ENCODE data around the gene FMNL1.

FMNL1 gene

GRCh38 chr17:45256114-45256966 lies 34.7 kb downstream of the FMNL1 start:
- no peak for DNase-seq (ENCODE audit: low spot score)

GRCh38 chr17:45257115-45257514 lies 35.4 kb downstream of the FMNL1 start:
- DNase-seq (ENCODE audit: low spot score), result no peak

DNA sequence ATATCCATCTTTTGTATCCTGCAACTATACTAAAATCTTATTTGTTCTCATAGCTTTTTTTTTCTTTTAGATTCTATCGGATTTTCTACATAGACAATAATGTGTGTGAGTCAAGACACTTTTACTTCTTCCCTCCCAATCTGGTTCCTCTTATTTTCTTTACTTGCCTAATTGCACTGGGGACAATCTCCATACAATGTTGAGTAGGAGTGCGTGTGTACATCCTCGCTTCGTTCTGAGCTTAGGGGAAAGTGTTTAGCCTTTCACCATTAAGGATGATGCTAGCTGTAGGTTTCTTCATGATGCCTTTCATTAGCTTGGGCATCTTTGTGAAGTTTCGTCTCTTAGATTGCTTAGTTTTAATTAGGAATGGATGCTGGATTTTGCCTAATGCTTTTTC lies 37.3 kb downstream of the FMNL1 start:
- no peak for DNase-seq (ENCODE audit: low spot score)

- no peak for DNase-seq (ENCODE audit: low spot score)
Measured at GRCh38 chr17:45260204-45260783, 38.6 kb downstream of the FMNL1 start.

- peak; percentile 56 for DNase-seq (ENCODE audit: low spot score)
Measured at GRCh38 chr17:45261577-45262515, 40.2 kb downstream of the FMNL1 start, which contains the start of gene SPATA32. Gene SPATA32 (minus strand): TSS chr17:45262094. CDS start chr17:45262016, 78 bp downstream.

GRCh38 chr17:45262516-45263476 lies 41.1 kb downstream of the FMNL1 start:
- DNase-seq (ENCODE audit: low spot score), result no peak

GRCh38 chr17:45263477-45263860 lies 41.8 kb downstream of the FMNL1 start:
- no peak for DNase-seq (ENCODE audit: low spot score)

DNA sequence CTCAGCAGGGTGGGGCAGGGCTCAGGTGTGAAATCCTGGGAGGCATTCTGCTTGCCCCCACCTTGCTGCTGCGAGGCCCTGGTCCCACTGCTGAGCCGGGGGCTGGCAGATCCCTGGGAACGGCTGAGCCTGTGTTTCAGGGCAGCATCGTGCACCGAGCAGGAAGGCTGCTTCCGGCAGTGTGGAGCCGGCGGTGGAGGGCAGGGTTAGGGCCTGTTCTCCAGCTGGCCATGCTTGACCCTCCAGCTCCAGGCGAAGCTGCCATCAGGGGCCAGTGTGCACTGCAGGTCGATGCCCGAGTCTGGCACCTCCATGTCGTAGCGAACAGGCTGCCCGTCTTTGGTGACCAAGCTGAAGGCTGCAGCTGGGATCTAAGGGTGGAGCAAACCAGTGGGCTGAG lies 42.7 kb downstream of the FMNL1 start:
- DNase-seq (ENCODE audit: low spot score), result no peak

DNA sequence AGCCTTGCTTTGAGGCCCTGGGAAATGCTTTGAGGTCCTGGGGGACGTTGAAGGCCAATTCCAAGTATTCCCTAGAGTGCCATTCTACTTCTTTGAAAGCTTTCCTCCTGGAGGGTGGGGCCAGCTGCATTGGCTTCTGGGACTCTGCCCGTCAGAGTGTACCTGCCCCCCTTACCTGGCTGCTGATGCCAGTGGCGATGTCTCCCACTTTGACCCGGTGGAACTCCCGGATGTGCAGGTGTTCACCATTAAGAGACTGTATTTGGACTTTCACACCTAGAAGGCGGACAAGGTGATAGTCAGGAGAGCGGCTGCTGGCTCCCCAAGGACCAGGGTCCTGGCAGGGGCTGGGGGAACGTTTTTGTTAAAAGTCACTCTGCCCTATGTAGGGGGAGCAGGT lies 43.3 kb downstream of the FMNL1 start:
- DNase-seq (ENCODE audit: low spot score), result no peak

- no peak for DNase-seq (ENCODE audit: low spot score)
Measured at GRCh38 chr17:45265821-45266220, 44.1 kb downstream of the FMNL1 start.

GRCh38 chr17:45266372-45266926 lies 44.8 kb downstream of the FMNL1 start:
- no peak for DNase-seq (ENCODE audit: low spot score)

GRCh38 chr17:45267436-45268055 lies 45.9 kb downstream of the FMNL1 start:
- DNase-seq (ENCODE audit: low spot score), result no peak

DNA sequence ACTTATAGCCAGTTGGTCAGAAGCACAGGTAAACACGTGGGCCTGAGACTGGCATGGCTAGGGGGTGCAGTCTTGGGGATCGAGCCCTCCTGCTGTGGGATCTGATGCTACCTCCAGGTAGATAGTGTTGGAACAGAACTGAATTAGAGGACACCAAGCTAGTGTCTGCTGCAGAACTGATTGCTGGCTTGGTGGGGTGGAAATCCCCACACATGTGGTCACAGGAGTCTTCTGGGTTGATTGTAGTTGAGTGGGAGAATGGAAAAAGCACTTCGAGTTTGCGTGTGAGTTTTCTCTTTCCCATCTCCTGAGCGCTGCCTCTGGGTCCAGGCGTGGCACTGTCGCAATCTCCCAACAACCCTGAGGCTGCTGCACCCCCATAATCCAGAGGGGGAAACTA lies 48.2 kb downstream of the FMNL1 start:
- no peak for DNase-seq (ENCODE audit: low spot score)

- peak; percentile 38 for DNase-seq (ENCODE audit: low spot score)
Measured at GRCh38 chr17:45270828-45271418, 49.2 kb downstream of the FMNL1 start.

DNA sequence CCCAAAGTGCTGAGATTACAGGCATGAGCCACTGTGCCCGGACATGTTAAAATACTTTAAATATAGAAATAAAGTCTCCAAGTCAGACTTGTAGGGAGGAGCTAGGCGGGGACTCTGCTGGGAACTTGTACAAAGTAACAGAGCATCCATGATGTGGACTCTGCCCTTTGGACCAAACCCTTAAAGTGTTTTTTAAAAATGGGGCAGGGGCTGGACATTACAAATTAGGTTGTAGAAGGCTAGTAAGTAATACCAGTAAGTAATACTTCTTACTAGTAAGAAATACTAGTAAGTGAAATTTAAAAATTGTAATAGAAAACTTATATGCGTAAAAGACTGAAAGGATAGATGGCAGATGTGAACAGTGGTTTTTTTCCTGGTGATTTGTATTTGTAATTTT lies 49.9 kb downstream of the FMNL1 start:
- no peak for DNase-seq (ENCODE audit: low spot score)

DNA sequence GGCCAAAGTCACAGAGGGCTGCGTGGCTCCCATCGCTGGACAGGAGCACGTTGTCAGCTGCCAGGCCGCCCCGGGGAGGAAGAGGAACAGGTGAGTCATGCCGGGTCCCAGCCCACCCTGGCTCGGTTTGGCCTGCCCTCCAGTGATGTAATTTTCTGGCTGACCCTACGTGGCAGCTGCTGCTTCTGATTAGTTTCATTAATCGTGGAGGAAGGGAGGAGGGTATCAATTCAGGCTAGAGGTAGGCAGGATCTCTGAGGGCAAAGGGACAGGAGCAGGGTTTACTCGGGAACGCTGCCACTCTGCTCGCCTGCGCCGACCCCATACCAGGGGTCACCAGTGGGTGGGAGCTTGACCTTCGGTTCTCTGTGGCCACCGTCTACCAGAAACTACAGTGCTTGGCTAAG lies 51.9 kb downstream of the FMNL1 start:
- no peak for DNase-seq (ENCODE audit: low spot score)

DNA sequence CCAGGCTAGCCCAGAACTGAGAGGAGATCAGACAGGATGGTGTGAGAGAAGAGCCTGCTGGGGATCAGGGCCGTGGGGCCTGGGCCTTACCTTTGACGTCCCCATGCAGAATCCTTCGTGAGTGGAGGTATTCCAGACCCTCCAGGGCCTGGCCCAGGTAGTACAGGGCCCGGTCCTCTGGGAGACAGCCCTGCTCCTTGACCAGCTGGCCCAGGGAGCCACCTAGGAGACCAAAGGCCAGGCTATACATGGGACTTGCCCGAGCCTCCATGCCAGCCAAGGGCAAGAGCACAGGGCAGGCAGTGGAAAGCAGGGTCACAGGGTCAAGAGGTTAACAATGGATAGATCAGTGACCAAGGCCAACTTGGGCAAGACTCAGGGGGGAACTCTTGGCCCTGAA lies 52.3 kb downstream of the FMNL1 start:
- DNase-seq (ENCODE audit: low spot score), result no peak

DNA sequence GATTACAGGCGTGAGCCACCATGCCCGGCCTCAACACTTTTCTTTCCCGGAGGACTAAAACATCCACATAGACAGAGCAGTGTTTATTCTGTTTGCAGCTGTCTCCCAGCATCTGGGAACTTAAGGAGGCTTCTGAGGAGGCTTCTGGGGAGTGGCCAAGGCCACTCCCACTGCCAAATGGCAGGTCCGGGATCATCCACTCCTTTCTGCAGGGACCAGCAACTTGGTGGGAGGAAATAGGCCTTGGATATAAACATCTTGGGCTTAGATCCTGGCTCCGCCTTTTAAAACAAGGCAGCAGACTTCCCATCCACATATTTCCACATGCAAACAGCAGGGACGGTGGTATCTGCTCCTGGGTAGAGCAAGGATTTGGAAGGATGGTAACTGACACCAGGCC lies 54.3 kb downstream of the FMNL1 start:
- DNase-seq (ENCODE audit: low spot score), result no peak

DNA sequence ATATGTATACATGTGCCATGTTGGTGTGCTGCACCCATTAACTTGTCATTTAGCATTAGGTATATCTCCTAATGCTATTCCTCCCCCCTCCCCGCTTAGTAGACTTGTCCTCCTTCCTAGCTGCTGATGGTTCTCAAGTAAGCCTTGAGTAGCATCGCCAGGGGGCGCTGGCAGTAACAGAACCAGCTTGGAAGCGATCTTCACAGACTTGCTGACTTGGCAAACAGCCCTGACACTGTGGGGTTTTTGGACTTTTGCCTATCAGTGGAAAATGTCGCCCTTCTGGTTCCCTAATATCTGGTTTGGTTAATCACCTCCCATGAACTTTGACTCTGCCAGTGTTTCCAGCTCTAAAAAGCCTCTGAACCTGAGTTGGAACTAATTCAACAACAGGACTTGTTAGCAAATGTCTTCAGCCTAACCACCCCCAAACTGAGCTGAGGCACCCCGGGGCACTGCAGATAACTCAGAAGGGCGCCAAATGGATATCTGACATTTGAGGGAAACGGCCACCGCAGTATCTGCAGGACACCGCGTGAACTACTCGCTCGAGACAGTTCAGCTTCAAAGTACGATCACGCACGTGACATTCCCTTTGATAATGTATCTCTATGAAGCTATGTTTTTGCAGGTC lies 55.6 kb downstream of the FMNL1 start:
- DNase-seq (ENCODE audit: low spot score), result peak; percentile 90

DNA sequence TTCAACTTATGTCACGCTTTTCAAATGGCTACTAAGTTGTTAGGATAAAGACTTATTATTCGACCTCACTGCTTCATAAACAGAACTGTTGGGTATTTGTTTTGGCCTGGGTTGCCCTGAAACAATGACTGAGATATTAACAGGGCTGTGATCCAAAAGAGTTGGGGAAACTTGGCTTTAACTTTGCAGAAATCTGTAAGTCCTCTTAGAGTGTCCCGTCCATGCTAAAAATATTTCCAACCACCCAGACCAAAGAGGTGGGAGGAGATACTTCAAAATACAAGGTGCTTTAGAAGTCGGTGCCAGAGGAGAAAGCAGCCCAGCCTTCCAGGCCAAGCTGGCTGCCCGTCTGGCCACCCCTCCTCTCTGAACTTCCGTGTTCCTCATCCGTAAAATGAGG lies 56.3 kb downstream of the FMNL1 start:
- DNase-seq (ENCODE audit: low spot score), result no peak
